Melanocyte of skin (primary cell): ENCODE measurements around the gene TMEM161B. TPM values are rescaled to one million over a fixed set of nuclear protein-coding genes. Genes with fewer than 3 reads are reported as not detected.

Source experiments
- small RNA-seq, 2 donors: library from RNA; depleted of rRNA; stranded (forward); fragments of <200 nt; gene quantifications; one replicate each; pipeline ENCODE3, GENCODE V24; 2012
- total RNA-seq, 2 donors: library from RNA; depleted of rRNA; stranded (reverse); fragments of >200 nt; gene quantifications; 2 replicates each; pipeline ENCODE4 v1.2.3, GENCODE V29; 2012

Gene TMEM161B
- total RNA-seq = 10 to 100 TPM; 30.6 to 36.6 TPM

GRCh38 chr5:88268385-88269184 lies at the start of gene TMEM161B:
TMEM161B (minus strand) TSS chr5:88268845; CDS start chr5:88268723, 122 bp downstream.

Small RNAs within 50 kb of the gene (small RNA-seq; reads per million reads assigned to genes)
- 0 reads per million in 2 donors for gene RNA5SP187
